ENCODE data around the gene CD247.

Gene CD247

GRCh38 chr1:167457936-167458584 is 60.3 kb downstream of the CD247 start:
- DNase-seq: no peak

- DNase-seq: no peak
Measured at GRCh38 chr1:167456926-167457325, 61.4 kb downstream of the CD247 start.

- DNase-seq: no peak
Measured at GRCh38 chr1:167456524-167456923, 61.8 kb downstream of the CD247 start.

GRCh38 chr1:167455786-167456446 is 62.4 kb downstream of the CD247 start:
- DNase-seq: peak; percentile 57

GRCh38 chr1:167454894-167455785 is 63.2 kb downstream of the CD247 start:
- peak; percentile 87 for DNase-seq

GRCh38 chr1:167454304-167454893 is 63.9 kb downstream of the CD247 start:
- DNase-seq: no peak

GRCh38 chr1:167453123-167453522 is 65.2 kb downstream of the CD247 start:
- DNase-seq: no peak

GRCh38 chr1:167452483-167452882 is 65.8 kb downstream of the CD247 start:
- DNase-seq: no peak

GRCh38 chr1:167450843-167451242 is 67.5 kb downstream of the CD247 start:
- no peak for DNase-seq

- peak; percentile 87 for DNase-seq
Measured at GRCh38 chr1:167447521-167448136, 70.7 kb downstream of the CD247 start.

GRCh38 chr1:167446966-167447365 is 71.4 kb downstream of the CD247 start:
- DNase-seq: no peak

- no peak for DNase-seq
Measured at GRCh38 chr1:167443757-167444156, 74.6 kb downstream of the CD247 start.

GRCh38 chr1:167442854-167443565 is 75.3 kb downstream of the CD247 start:
- no peak for DNase-seq

GRCh38 chr1:167442142-167442848 is 76.0 kb downstream of the CD247 start:
- DNase-seq: peak; percentile 93

- no peak for DNase-seq
Measured at GRCh38 chr1:167441222-167441621, 77.1 kb downstream of the CD247 start.

GRCh38 chr1:167440776-167441175 is 77.6 kb downstream of the CD247 start:
- no peak for DNase-seq

- DNase-seq: no peak
Measured at GRCh38 chr1:167440345-167440744, 78.0 kb downstream of the CD247 start.

- DNase-seq: peak; percentile 54
Measured at GRCh38 chr1:167439301-167439988, 78.9 kb downstream of the CD247 start.

GRCh38 chr1:167438171-167439138 is 79.9 kb downstream of the CD247 start:
- DNase-seq: no peak

GRCh38 chr1:167435484-167435883 is 82.8 kb downstream of the CD247 start:
- no peak for DNase-seq
